Spleen (tissue), 7 donors: ENCODE data around the gene GABRB1.

Experiments
- CTCF ChIP-seq, 11 experiments: fragments of 200-600 bp in 7 of 11; fragments of 450-650 bp in 4 of 11; sonication (generic) in 4 of 11; IDR thresholded peaks in 8 of 11; conservative IDR thresholded peaks in 3 of 11; 1 replicate in 7 of 11; 2 replicates in 4 of 11; pipeline versions ENCODE4 v1.4.0 to v1.8.0; 2016 to 2021; ENCODE audit warnings: antibody characterized with exemption in 11 of 11, inconsistent platforms in 4 of 11, mild to moderate bottlenecking in 1 of 11
- POLR2A ChIP-seq, 3 donors: fragments of 450-650 bp; IDR thresholded peaks; one replicate each; pipeline ENCODE4 v1.5.1; 2017; ENCODE audit warnings: antibody characterized with exemption in 3 of 3, mild to moderate bottlenecking in 1 of 3
- donor health status: DM: no; HTN: no; CAD: no; lungs with moderate emphysema.
- donor health status: DM: no; HTN: no; CAD: no.
- donor health status: DM: no; HTN: no; CAD: no.

GRCh38 chr4:47374477-47374876, 343.1 kb downstream of the GABRB1 start:
- TF ChIP-seq CTCF (IDR thresholded peaks at IDR 0.05 in 8 of 11, conservative IDR thresholded peaks at IDR 0.05 in 3 of 11): no peak
- TF ChIP-seq POLR2A (IDR thresholded peaks at IDR 0.05): no peak
